Measurements from ENCODE around the gene RFPL1. TPM values are rescaled to one million over a fixed set of nuclear protein-coding genes. Genes with fewer than 3 reads are reported as not detected.
"Not testable (repeated sequence)": the region's sequence is repeated elsewhere in the genome, so short reads cannot be mapped to it uniquely, and the experiment has no call there.

Gene RFPL1
- total RNA-seq, 2 experiments from 2014 or later = not detected

DNA sequence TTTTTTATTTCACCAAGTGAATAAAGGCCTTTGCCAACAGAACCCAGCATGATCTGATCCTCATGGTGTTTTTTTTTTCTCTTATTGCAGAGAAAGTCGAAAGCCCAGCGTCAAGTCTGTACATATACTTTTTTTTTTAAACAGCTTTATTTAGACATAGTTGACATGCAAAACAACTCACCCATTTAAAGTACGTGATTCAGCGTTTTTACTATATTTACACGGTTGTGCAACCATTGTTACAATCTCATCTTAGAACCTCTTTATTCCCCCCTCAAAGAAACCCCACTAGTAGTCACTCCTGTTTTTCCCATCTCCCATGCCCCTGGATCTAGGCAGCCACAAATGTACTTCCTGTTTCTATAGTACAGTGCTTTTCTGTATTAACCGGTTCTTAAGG lies 29.4 kb upstream of the RFPL1 start:
- Mint-ChIP-seq H3K9me3 (no peaks in the 10 kb centered on the region), H3K4me3 (no peak overlapping the region), H3K27ac (no peak overlapping the region), H3K4me1 (ENCODE audit: low read depth) (peaks cover 3% of the 10 kb centered on the region), H3K27me3 (no peaks in the 10 kb centered on the region), H3K36me3 (ENCODE audit: low read depth) (no peaks in the 10 kb centered on the region)
- intact Hi-C loops (cut with micrococcal nuclease) = no loop called here
- DNase-seq (no peak), ATAC-seq (no peak)
- TF ChIP-seq, protein P1, sequence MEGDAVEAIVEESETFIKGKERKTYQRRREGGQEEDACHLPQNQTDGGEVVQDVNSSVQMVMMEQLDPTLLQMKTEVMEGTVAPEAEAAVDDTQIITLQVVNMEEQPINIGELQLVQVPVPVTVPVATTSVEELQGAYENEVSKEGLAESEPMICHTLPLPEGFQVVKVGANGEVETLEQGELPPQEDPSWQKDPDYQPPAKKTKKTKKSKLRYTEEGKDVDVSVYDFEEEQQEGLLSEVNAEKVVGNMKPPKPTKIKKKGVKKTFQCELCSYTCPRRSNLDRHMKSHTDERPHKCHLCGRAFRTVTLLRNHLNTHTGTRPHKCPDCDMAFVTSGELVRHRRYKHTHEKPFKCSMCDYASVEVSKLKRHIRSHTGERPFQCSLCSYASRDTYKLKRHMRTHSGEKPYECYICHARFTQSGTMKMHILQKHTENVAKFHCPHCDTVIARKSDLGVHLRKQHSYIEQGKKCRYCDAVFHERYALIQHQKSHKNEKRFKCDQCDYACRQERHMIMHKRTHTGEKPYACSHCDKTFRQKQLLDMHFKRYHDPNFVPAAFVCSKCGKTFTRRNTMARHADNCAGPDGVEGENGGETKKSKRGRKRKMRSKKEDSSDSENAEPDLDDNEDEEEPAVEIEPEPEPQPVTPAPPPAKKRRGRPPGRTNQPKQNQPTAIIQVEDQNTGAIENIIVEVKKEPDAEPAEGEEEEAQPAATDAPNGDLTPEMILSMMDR (IDR thresholded peaks at IDR 0.05) = no peak
- ChIA-PET CTCF (no interaction called here), POLR2A (no interaction called here)

DNA sequence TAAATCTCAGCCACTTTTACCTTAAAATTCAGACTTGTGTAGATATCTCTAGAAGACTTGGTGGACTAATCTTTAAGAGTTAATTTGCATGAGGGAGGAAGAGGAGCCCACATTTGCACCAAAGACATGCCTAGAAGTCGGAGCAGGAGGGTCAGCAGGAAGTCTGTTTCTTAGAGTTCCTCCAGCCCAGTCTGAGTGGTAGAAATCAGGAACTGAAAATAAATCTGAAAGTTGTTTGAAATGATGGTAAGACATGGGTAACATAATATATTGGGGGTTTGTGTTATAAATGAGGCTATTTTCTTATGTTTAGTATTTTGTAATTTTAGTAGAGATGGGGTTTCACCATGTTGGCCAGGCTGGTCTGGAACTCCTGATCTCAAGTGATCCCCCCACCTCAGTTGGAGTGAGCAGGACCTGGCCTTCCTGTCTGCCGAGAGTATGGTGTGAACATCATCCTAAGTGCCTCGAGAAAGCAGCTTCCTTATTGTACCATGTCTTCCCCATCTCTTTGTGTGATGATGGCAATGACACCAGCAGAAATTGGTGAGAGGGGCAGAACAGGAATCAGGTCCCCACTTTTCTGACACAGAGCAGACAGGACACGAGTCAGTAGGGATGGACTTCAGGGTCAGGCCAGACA lies 26.7 kb upstream of the RFPL1 start:
- POLR2A ChIA-PET; H3K36me3 Mint-ChIP-seq (ENCODE audit: low read depth); H3K27ac Mint-ChIP-seq; ATAC-seq; H3K9me3 Mint-ChIP-seq; intact Hi-C loops (cut with micrococcal nuclease); DNase-seq; H3K4me3 Mint-ChIP-seq; H3K27me3 Mint-ChIP-seq: not testable (repeated sequence)
- H3K4me1 Mint-ChIP-seq (ENCODE audit: low read depth) = peaks cover 19% of the 10 kb centered on the region
- CTCF ChIA-PET = interaction anchor here (0.6 to 0.8 kb wide), 3 partner anchors 23 to 145 kb away, joined by 3 read pairs; partner anchors contain the start of gene AP1B1

DNA sequence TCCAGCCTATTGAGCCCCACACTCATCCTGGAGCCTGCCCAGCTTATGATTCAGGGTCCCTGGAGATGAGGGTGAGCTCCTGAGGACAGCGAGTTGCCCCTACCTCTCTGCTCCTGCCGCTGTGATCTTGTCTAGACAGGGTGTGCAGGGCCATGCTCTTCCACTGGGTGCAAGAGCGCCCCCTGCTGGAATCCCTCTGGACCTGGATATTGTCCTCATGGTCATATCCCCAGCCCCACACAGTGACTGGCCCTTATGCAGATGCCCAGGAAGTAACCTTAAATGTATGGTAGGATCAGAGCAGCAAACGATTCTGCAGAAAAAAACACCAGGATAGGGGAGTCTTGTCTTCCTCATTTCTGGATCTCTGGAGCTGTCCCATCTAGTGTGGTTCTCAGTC lies 25.6 kb upstream of the RFPL1 start:
- TF ChIP-seq, protein P1 (IDR thresholded peaks at IDR 0.05) = peak; percentile 59
- intact Hi-C loops (cut with micrococcal nuclease); H3K4me3 Mint-ChIP-seq; POLR2A ChIA-PET; H3K27ac Mint-ChIP-seq; H3K36me3 Mint-ChIP-seq (ENCODE audit: low read depth); H3K27me3 Mint-ChIP-seq; H3K9me3 Mint-ChIP-seq: not testable (repeated sequence)
- peak; percentile 46 for DNase-seq
- ATAC-seq = peak; percentile 78
- H3K4me1 Mint-ChIP-seq (ENCODE audit: low read depth) = peaks cover 19% of the 10 kb centered on the region
- CTCF ChIA-PET = interaction anchor here (0.8 kb wide), 1 partner anchor 24 kb away, joined by 3 read pairs; the partner anchor contains the start of gene AP1B1

DNA sequence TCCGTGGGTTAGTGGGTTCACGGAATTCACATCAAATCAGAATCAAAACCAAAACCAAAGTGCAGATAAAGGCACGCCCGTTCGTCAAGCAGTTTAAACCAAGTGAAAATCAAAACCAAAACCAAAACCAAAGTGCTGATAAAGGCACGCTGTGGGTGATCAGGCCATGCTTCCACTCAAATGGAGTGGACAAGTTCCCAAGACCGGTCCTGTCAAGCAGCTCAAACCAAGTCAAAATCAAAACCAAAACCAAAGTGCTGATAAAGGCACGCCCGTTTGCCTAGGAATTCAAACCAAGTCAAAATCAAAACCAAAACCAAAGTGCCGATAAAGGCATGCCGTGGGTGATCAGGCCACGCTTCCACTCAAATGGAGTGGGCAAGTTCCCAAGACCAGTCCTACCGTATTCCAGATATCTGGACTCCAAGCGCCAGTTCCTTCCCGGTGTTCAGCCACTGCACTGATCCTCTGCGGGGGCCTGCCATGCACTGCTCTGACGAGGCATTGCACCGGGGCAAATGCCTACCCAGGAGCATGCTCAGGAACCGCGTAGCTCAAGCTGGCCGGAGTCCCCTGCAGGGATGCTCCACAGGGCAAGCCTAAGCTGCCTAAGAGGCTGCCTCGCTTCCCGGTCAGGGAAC lies 23.3 kb upstream of the RFPL1 start:
- CTCF ChIA-PET = interaction anchor here (1.4 kb wide), 1 partner anchor 23 kb away, joined by 3 read pairs; no protein-coding TSS in a partner anchor

DNA sequence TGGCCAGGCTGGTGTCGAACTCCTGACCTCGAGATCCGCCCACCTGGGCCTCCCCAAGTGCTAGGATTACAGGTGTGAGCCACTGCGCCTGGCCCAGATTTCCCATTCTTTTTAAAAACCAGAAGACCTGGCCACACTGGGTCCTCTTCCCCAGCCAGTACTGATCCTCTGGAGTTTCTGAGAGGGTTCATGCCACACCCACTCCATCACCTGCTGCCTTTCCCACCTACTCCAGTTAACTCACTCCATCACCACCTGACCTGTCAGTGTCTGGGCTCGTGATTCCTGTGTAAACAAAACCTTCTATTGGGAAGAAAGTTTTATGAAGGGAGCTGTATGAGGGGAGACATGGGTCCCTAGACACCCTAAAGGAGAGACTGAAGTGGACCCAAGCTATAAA lies 19.7 kb upstream of the RFPL1 start:
- ATAC-seq; H3K4me3 Mint-ChIP-seq; intact Hi-C loops (cut with micrococcal nuclease); H3K27me3 Mint-ChIP-seq; CTCF ChIA-PET; H3K9me3 Mint-ChIP-seq; DNase-seq; H3K36me3 Mint-ChIP-seq (ENCODE audit: low read depth); POLR2A ChIA-PET; H3K27ac Mint-ChIP-seq: not testable (repeated sequence)
- peaks cover 16% of the 10 kb centered on the region for H3K4me1 Mint-ChIP-seq (ENCODE audit: low read depth)

More for the DNA sequence above, 23.3 kb upstream of the RFPL1 start:
- POLR2A ChIA-PET = interaction anchor here (1.5 kb wide), 1 partner anchor 9 kb away, joined by 4 read pairs; no protein-coding TSS in a partner anchor
- H3K36me3 Mint-ChIP-seq (ENCODE audit: low read depth); H3K9me3 Mint-ChIP-seq; intact Hi-C loops (cut with micrococcal nuclease); H3K27me3 Mint-ChIP-seq: not testable (repeated sequence)
- Mint-ChIP-seq H3K27ac (peak overlapping the region; percentile 99), H3K4me3 (peak overlapping the region; percentile 90), H3K4me1 (ENCODE audit: low read depth) (peaks cover 19% of the 10 kb centered on the region)
- peak; percentile 83 for ATAC-seq
- peak; percentile 71 for DNase-seq

DNA sequence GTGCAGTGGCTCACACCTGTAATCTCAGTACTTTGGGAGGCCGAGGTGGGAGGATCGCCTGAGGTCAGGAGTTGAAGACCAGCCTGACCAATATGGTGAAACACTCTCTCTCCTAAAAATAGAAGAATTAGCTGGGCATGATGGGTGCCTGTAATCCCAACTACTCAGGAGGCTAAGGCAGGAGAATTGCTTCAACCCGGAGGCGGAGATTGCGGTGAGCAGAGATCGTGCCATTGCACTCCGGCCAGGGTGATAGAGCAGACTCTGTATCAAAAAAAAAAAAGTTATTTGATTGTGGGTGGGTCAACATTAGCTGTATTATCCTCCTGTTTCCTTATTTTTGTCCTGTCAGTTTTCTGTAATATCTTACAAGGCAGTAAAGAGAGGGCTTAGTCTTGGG lies 11.9 kb upstream of the RFPL1 start:
- DNase-seq (no peak), ATAC-seq (no peak)
- Mint-ChIP-seq H3K27me3 (peaks cover 7% of the 10 kb centered on the region), H3K4me1 (ENCODE audit: low read depth) (no peaks in the 10 kb centered on the region), H3K4me3 (no peak overlapping the region), H3K9me3 (no peaks in the 10 kb centered on the region), H3K36me3 (ENCODE audit: low read depth) (no peaks in the 10 kb centered on the region), H3K27ac (no peak overlapping the region)
- CTCF ChIA-PET = no interaction called here
- intact Hi-C loops (cut with micrococcal nuclease) = no loop called here
- TF ChIP-seq, protein P1 (IDR thresholded peaks at IDR 0.05) = no peak
- POLR2A ChIA-PET = no interaction called here

All from activated CD8-positive, alpha-beta T cell treated with anti-CD3 and anti-CD28 coated beads for 36 hours (primary cell).